Panc1 (cell line): Measurements from ENCODE around the gene TAF11.

ENCODE experiments used
- POLR2AphosphoS5 ChIP-seq: IDR thresholded peaks from 2 replicates; pipeline ENCODE4 v1.6.1; 2012; ENCODE audit warnings: mild to moderate bottlenecking, low read depth, low read length, moderate library complexity
- SIN3A ChIP-seq: IDR thresholded peaks from 2 replicates; pipeline ENCODE4 v1.6.1; 2012; ENCODE audit warnings: low read depth, mild to moderate bottlenecking, low read length, moderate library complexity, borderline replicate concordance; ENCODE audit not compliant: insufficient read depth
- TCF7L2 ChIP-seq: IDR thresholded peaks from 2 replicates; pipeline ENCODE4 v1.6.1; 2011; ENCODE audit warnings: mild to moderate bottlenecking, low read depth, low read length, inconsistent platforms
- TF ChIP-seq, protein P1 (sequence below): fragments of 450-650 bp; IDR thresholded peaks from 2 replicates; pipeline ENCODE4 v1.5.1; 2017; ENCODE audit warnings: mild to moderate bottlenecking
- TF ChIP-seq, protein P2 (sequence below), 2 experiments: IDR thresholded peaks; 2 replicates each; pipeline ENCODE4 v1.6.1; 2011 to 2012; ENCODE audit warnings: low read depth in 2 of 2, control low read depth in 1 of 2, low read length in 1 of 2, mild to moderate bottlenecking in 1 of 2, moderate library complexity in 1 of 2; ENCODE audit not compliant: insufficient read depth in 1 of 2

DNA sequence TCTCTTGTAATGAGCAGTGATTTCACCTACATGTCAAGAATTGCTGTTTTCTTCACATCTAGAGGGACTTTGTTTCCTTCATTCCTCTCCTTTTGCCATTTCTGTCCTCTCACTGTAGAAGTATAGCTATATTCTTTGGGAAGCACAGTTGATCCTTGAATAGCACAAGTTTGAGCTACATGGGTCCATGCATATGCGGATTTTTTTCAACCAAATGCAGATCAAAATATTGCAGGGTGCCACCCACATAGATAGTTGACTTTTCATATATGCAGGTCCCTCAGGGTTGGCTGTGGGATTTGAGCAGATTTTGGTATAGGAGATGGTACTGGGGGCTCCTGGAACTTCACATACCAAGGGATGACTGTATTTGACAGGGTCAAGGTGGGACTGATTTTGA is 54.9 kb downstream of the TAF11 start:
- no peak for TF ChIP-seq TCF7L2
- TF ChIP-seq, protein P1, sequence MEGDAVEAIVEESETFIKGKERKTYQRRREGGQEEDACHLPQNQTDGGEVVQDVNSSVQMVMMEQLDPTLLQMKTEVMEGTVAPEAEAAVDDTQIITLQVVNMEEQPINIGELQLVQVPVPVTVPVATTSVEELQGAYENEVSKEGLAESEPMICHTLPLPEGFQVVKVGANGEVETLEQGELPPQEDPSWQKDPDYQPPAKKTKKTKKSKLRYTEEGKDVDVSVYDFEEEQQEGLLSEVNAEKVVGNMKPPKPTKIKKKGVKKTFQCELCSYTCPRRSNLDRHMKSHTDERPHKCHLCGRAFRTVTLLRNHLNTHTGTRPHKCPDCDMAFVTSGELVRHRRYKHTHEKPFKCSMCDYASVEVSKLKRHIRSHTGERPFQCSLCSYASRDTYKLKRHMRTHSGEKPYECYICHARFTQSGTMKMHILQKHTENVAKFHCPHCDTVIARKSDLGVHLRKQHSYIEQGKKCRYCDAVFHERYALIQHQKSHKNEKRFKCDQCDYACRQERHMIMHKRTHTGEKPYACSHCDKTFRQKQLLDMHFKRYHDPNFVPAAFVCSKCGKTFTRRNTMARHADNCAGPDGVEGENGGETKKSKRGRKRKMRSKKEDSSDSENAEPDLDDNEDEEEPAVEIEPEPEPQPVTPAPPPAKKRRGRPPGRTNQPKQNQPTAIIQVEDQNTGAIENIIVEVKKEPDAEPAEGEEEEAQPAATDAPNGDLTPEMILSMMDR: no peak
- TF ChIP-seq, protein P2, sequence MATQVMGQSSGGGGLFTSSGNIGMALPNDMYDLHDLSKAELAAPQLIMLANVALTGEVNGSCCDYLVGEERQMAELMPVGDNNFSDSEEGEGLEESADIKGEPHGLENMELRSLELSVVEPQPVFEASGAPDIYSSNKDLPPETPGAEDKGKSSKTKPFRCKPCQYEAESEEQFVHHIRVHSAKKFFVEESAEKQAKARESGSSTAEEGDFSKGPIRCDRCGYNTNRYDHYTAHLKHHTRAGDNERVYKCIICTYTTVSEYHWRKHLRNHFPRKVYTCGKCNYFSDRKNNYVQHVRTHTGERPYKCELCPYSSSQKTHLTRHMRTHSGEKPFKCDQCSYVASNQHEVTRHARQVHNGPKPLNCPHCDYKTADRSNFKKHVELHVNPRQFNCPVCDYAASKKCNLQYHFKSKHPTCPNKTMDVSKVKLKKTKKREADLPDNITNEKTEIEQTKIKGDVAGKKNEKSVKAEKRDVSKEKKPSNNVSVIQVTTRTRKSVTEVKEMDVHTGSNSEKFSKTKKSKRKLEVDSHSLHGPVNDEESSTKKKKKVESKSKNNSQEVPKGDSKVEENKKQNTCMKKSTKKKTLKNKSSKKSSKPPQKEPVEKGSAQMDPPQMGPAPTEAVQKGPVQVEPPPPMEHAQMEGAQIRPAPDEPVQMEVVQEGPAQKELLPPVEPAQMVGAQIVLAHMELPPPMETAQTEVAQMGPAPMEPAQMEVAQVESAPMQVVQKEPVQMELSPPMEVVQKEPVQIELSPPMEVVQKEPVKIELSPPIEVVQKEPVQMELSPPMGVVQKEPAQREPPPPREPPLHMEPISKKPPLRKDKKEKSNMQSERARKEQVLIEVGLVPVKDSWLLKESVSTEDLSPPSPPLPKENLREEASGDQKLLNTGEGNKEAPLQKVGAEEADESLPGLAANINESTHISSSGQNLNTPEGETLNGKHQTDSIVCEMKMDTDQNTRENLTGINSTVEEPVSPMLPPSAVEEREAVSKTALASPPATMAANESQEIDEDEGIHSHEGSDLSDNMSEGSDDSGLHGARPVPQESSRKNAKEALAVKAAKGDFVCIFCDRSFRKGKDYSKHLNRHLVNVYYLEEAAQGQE (IDR thresholded peaks at IDR 0.05; ENCODE audit: insufficient read depth in 1 of 2, low read depth in 2 of 2, low read length in 1 of 2): no peak
- TF ChIP-seq POLR2AphosphoS5: no peak
- TF ChIP-seq SIN3A: no peak
